Right atrium auricular region (tissue), 2 donors: ENCODE data around the gene GTPBP6. TPM values are rescaled to one million over a fixed set of nuclear protein-coding genes. Genes with fewer than 3 reads are reported as not detected.

Experiments used
- DNase-seq: peaks from one replicate; pipeline ENCODE4 v3.0.0-alpha.2; 2019; ENCODE audit warnings: low spot score
- H3K27ac ChIP-seq, 2 donors: fragments of 200-600 bp; sonication (generic); 1 replicate in 1 of 2; 2 replicates in 1 of 2; pipeline ENCODE4 v1.5.1; 2016 to 2019
- H3K27me3 ChIP-seq, 2 donors: fragments of 200-600 bp; sonication (generic); one replicate each; pipeline versions ENCODE4 v1.5.1 to v1.6.0; 2017 to 2019
- H3K36me3 ChIP-seq: fragments of 200-600 bp; sonication (generic); one replicate; pipeline ENCODE4 v1.5.1; 2016
- H3K4me1 ChIP-seq, 2 donors: fragments of 200-600 bp; sonication (generic); one replicate each; pipeline versions ENCODE4 v1.5.1 to v1.6.0; 2017 to 2019
- H3K4me3 ChIP-seq, 2 donors: fragments of 200-600 bp; sonication (generic); 1 replicate in 1 of 2; 2 replicates in 1 of 2; pipeline ENCODE4 v1.5.1; 2017 to 2019; ENCODE audit warnings: mild to moderate bottlenecking in 1 of 2, moderate library complexity in 1 of 2
- H3K9me3 ChIP-seq, 2 donors: fragments of 200-600 bp; sonication (generic); one replicate each; pipeline ENCODE4 v1.5.1; 2019
- total RNA-seq, 2 donors: library from RNA; depleted of rRNA; stranded (reverse); fragments of >200 nt; gene quantifications; one replicate each; pipeline ENCODE4 v1.1.0, GENCODE V29; 2016
- TF ChIP-seq, protein P1 (sequence below), 2 donors: fragments of 200-600 bp; sonication (generic); IDR thresholded peaks; one replicate each; pipeline ENCODE4 v1.5.1; 2019; ENCODE audit warnings: antibody characterized with exemption in 2 of 2

The GTPBP6 gene
- total RNA-seq, 2 donors from 2014 or later = 44.6 to 52.1 TPM

DNA sequence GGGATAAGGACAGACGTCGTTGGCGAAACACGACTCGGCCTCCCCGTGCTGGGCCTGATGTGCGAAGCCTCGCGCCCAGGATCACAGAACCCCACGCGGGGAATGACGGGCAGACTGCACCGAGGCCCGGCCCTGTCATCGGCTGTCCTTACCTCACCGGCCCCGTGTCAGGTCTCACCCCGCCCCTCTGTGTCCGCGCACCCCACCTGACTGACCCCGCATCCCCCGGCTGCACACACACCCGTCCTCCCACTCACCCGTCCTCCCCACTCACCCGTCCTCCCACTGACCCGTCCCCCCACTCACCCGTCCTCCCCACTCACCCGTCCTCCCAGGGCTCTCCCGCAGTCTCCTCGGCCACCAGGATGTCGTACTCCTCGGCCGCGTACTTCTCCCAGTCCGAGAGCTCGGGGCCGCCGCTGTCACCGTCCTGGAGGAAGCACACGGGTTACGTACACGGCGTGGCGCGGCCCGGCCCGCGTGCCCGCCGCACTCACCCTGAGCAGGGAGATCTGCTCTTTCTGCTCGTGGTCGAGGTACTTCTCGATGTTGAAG lies 19.8 kb upstream of the GTPBP6 start:
- DNase-seq = no peak
- Histone ChIP-seq H3K9me3 (no peaks in the 10 kb centered on the region), H3K27me3 (no peaks in the 10 kb centered on the region), H3K27ac (no peak overlapping the region), H3K36me3 (peaks cover 25% of the 10 kb centered on the region), H3K4me1 (no peaks in the 10 kb centered on the region), H3K4me3 (no peak overlapping the region)
- TF ChIP-seq, protein P1, sequence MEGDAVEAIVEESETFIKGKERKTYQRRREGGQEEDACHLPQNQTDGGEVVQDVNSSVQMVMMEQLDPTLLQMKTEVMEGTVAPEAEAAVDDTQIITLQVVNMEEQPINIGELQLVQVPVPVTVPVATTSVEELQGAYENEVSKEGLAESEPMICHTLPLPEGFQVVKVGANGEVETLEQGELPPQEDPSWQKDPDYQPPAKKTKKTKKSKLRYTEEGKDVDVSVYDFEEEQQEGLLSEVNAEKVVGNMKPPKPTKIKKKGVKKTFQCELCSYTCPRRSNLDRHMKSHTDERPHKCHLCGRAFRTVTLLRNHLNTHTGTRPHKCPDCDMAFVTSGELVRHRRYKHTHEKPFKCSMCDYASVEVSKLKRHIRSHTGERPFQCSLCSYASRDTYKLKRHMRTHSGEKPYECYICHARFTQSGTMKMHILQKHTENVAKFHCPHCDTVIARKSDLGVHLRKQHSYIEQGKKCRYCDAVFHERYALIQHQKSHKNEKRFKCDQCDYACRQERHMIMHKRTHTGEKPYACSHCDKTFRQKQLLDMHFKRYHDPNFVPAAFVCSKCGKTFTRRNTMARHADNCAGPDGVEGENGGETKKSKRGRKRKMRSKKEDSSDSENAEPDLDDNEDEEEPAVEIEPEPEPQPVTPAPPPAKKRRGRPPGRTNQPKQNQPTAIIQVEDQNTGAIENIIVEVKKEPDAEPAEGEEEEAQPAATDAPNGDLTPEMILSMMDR (IDR thresholded peaks at IDR 0.05) = no peak

DNA sequence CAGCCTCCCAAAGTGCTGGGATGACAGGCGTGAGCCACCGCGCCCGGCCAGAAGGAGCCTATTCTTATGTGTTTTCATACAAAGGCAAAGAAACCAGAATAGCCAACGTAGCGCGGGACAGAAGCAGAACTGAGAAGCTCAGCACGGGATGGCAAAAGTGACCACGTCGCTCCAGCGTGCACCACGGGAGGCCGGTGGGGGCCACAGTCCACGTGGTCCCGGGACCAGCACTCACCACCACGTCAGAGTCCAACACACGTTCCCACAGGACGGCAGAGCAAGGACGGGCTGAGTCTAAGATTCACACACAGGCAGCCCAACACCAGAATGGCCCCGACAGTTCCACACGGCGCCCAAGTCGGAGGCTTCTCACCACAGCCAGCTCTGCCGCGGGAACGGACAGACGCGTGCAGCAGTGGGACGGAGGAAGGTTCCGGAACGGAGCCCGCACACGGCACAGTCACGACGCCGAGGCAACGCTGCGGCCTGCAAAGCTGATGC lies 18.8 kb upstream of the GTPBP6 start:
- no peak for DNase-seq
- Histone ChIP-seq H3K27me3 (no peaks in the 10 kb centered on the region), H3K36me3 (peaks cover 29% of the 10 kb centered on the region), H3K4me3 (no peak overlapping the region), H3K4me1 (no peaks in the 10 kb centered on the region), H3K9me3 (no peaks in the 10 kb centered on the region), H3K27ac (no peak overlapping the region)
- TF ChIP-seq, protein P1 (IDR thresholded peaks at IDR 0.05) = no peak

DNA sequence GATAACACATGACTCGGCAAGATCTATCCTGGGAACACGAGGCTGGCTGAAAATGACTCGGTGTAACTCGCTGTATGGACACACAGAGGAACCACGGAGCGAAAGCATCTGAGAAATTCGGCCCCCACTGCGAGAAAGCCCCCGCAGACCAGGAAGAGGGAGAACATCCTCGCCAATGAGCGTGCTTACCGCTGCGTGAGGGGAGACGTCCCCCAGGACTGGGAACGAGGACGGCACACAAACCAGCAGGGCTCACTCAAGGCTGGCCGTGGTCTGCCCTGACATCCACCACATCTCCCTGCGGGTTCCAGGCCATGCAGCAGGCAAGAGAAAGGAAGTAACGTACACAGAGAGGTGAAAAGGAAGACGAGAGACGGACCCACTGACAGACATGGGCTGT lies 17.6 kb upstream of the GTPBP6 start:
- Histone ChIP-seq H3K36me3 (peaks cover 23% of the 10 kb centered on the region), H3K4me3 (no peak overlapping the region), H3K4me1 (peaks cover 0 to 6% of the 10 kb centered on the region in 2 donors), H3K9me3 (no peaks in the 10 kb centered on the region), H3K27me3 (no peaks in the 10 kb centered on the region), H3K27ac (no peak overlapping the region)
- TF ChIP-seq, protein P1 (IDR thresholded peaks at IDR 0.05) = no peak
- DNase-seq = no peak

DNA sequence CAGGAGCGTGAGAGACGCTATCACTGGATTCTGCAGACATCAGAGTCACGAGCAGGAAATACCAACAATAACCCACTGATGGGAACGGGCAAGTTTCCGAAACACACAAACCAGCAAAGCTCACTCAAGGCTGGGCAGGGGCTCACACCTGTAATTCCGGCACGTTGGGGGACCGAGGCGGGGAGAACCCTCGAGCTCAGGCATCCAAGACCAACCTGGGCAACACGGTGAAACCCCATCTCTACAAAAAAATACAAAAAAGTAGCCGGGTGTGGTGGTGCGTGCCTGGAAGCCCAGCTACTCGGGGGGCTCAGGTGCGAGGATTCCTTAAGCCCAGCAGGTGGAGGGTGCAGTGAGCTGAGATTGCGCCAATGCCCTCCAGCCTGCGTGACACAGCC lies 17.2 kb upstream of the GTPBP6 start:
- Histone ChIP-seq H3K4me3 (no peak overlapping the region), H3K36me3 (peaks cover 18% of the 10 kb centered on the region), H3K9me3 (no peaks in the 10 kb centered on the region), H3K4me1 (peaks cover 0 to 11% of the 10 kb centered on the region in 2 donors), H3K27me3 (no peaks in the 10 kb centered on the region), H3K27ac (no peak overlapping the region)
- TF ChIP-seq, protein P1 (IDR thresholded peaks at IDR 0.05) = no peak
- no peak for DNase-seq

DNA sequence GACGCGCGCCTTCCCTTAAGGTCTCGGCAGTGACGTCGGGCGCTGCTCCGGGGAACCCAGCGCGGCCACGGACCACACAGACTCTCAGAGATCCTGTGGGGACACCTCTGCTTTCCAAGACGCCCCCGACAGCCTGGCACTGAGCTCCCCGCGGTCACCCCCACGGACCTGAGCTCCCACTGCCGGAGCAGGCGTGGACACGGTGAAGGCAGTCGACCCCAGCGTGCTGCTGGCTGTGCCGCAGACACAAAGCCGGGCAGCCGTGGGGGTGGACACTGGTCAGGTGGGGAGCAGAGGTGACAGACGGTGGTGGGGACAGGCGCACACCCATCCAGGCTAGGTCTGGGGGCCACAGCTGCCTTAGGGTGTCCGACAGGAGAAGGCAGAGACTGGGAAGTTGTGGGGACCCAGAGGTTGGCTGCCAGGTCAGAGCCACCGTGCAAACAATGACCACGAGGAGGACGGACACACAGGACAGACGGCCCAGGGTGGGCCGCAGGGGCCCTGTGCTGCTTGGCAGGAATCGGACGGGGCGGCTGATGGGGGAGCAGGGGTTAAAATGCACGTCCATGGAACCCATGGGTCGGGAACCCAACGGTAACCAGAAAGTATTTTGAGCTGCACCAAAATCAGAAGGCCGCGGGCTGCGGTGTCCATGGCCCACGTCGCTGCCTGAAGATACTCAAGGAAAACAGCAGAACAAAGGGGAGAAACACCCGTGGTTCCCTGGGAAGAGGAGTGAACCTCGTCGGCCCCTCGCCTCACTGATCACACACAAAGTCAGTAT lies 16.6 kb upstream of the GTPBP6 start:
- Histone ChIP-seq H3K27me3 (no peaks in the 10 kb centered on the region), H3K36me3 (peaks cover 16% of the 10 kb centered on the region), H3K4me3 (no peak overlapping the region), H3K4me1 (peaks cover 0 to 14% of the 10 kb centered on the region in 2 donors), H3K9me3 (no peaks in the 10 kb centered on the region), H3K27ac (no peak overlapping the region)
- no peak for DNase-seq
- TF ChIP-seq, protein P1 (IDR thresholded peaks at IDR 0.05) = no peak
